MM.1S (cell line): ENCODE results near the gene AGPAT2.

ENCODE experiments used
- EZH2 ChIP-seq: fragments of 300-600 bp; sonication (generic); optimal IDR thresholded peaks from 2 replicates; pipeline ENCODE3; 2017; ENCODE audit warnings: low read depth, mild to moderate bottlenecking, antibody characterized with exemption, low read length, mixed read lengths
- TF ChIP-seq, protein P1 (sequence below): fragments of 300-600 bp; sonication (generic); IDR thresholded peaks from 2 replicates; pipeline ENCODE4 v1.5.1; 2016; ENCODE audit warnings: antibody characterized with exemption, low read length, mixed read lengths

DNA sequence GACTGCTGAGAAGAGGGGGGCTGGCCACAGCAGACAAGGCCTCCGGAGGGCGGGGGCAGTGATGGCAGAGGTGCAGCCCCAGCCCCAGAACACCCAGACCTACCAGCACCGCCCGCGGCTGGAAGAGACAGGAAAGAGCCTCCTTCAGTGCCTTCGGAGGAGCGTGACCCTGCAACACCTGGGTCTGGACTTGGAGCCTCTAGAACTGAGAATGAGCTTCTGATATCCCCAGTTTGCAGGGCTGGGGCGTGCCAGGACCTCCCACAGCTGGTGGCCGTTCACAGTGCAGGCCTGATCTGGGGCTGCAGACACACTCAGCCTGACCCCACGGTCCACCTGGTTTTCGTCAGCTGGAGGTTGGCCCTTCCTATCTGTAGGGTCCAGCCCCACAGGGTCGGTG lies 46.4 kb upstream of the AGPAT2 start:
- TF ChIP-seq, protein P1, sequence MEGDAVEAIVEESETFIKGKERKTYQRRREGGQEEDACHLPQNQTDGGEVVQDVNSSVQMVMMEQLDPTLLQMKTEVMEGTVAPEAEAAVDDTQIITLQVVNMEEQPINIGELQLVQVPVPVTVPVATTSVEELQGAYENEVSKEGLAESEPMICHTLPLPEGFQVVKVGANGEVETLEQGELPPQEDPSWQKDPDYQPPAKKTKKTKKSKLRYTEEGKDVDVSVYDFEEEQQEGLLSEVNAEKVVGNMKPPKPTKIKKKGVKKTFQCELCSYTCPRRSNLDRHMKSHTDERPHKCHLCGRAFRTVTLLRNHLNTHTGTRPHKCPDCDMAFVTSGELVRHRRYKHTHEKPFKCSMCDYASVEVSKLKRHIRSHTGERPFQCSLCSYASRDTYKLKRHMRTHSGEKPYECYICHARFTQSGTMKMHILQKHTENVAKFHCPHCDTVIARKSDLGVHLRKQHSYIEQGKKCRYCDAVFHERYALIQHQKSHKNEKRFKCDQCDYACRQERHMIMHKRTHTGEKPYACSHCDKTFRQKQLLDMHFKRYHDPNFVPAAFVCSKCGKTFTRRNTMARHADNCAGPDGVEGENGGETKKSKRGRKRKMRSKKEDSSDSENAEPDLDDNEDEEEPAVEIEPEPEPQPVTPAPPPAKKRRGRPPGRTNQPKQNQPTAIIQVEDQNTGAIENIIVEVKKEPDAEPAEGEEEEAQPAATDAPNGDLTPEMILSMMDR = no peak
- no peak for TF ChIP-seq EZH2
